Neural progenitor cell (in vitro differentiated cells): Measurements from ENCODE around the gene ZNF444.

Source experiments
- CTCF ChIP-seq: fragments of 200-600 bp; sonication (generic); IDR thresholded peaks from 2 replicates; pipeline ENCODE4 v1.5.1; 2017; ENCODE audit warnings: antibody characterized with exemption, mild to moderate bottlenecking
- EZH2 ChIP-seq: fragments of 200-600 bp; sonication (generic); IDR thresholded peaks from 2 replicates; pipeline ENCODE4 v1.6.1; 2017; ENCODE audit warnings: antibody characterized with exemption, mild to moderate bottlenecking, moderate library complexity
- EZH2phosphoT487 ChIP-seq: fragments of 200-600 bp; sonication (generic); IDR thresholded peaks from 2 replicates; pipeline ENCODE4 v1.6.1; 2017; ENCODE audit warnings: antibody characterized with exemption

DNA sequence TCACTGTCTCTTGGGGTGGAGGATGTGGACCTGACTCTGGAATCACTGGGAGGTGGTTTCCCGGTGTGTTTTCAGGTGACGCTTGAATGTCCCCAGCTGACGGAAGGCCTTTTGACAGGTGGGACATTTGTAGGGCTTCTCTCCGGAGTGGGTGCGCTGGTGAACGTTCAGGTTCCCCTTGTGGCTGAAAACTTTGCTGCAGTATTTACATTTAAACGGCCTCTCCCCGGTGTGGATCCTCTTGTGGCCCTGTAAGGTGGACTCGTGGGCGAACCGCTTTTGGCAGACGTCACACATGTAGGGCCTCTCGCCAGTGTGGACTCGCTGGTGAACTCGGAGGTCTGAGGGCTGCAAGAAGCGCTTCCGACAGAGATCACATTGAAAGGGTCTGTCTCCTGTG, 48.7 kb downstream of the ZNF444 start:
- TF ChIP-seq EZH2phosphoT487: no peak
- no peak for TF ChIP-seq EZH2
- peak; percentile 21 for TF ChIP-seq CTCF
